ENCODE data around the gene CAND2. TPM values are rescaled to one million over a fixed set of nuclear protein-coding genes. Genes with fewer than 3 reads are reported as not detected.

Gene CAND2
- total and polyA plus RNA-seq, 9 of the 15 experiments (the other 6 are each of a cell fraction or from before 2014, with no cell fraction given) = 0.91 to 14.9 (median 4.3) TPM

GRCh38 chr3:12755754-12756153, 40.7 kb upstream of the CAND2 start (continued):
- TF ChIP-seq PREB (CRISPR knock-in tag; IDR thresholded peaks at IDR 0.05) (no peak), MAX (CRISPR knock-in tag; IDR thresholded peaks at IDR 0.05) (no peak), USF1 (CRISPR knock-in tag; IDR thresholded peaks at IDR 0.05) (no peak), THRAP3 (IDR thresholded peaks at IDR 0.05; ENCODE audit: borderline replicate concordance) (no peak), ZC3H11A (IDR thresholded peaks at IDR 0.05; ENCODE audit: low read depth, low read length) (no peak), HES1 (IDR thresholded peaks at IDR 0.05; ENCODE audit: low read depth) (no peak), ETS1 (conservative IDR thresholded peaks at IDR 0.05; ENCODE audit: control insufficient read depth, low read depth, low read length) (no peak), LEF1 (IDR thresholded peaks at IDR 0.05) (peak; percentile 97), FOXP4 (CRISPR knock-in tag; IDR thresholded peaks at IDR 0.05; ENCODE audit: borderline replicate concordance) (no peak), ARID1B (IDR thresholded peaks at IDR 0.05) (peak; percentile 82), MEIS2 (IDR thresholded peaks at IDR 0.05; ENCODE audit: partially characterized antibody) (peak; percentile 61), RCOR1 (IDR thresholded peaks at IDR 0.05; ENCODE audit: borderline replicate concordance in 1 of 2, low read depth in 2 of 2, low read length in 2 of 2) (peak in 1 of 2 experiments; percentile 80; a peak in 1 of 4 replicates), POLR2AphosphoS5 (IDR thresholded peaks at IDR 0.05; ENCODE audit: control insufficient read depth, insufficient read depth, low read depth, low read length) (0 out of 2 replicates have a peak, but pooled peaks have one; percentile 30), POLR2H (tag; IDR thresholded peaks at IDR 0.05; ENCODE audit: low read depth) (no peak)

Data from K562 (cell line).